Measurements from ENCODE around the gene HIVEP1. TPM values are rescaled to one million over a fixed set of nuclear protein-coding genes. Genes with fewer than 3 reads are reported as not detected.

The HIVEP1 gene
- total and polyA plus RNA-seq, 2 of the 13 experiments (the other 11 are each of a cell fraction or from before 2014, with no cell fraction given), result 7.4 to 9.9 TPM

- TF ChIP-seq SPEN (CRISPR knock-in tag; IDR thresholded peaks at IDR 0.05; ENCODE audit: low read depth) (no peak), DZIP1 (CRISPR knock-in tag; IDR thresholded peaks at IDR 0.05) (no peak), SETDB1 (CRISPR knock-in tag; IDR thresholded peaks at IDR 0.05; ENCODE audit: borderline replicate concordance) (no peak), LBX2 (CRISPR knock-in tag; IDR thresholded peaks at IDR 0.05; ENCODE audit: borderline replicate concordance) (no peak), ZNF512B (CRISPR knock-in tag; IDR thresholded peaks at IDR 0.05; ENCODE audit: borderline replicate concordance) (no peak), ZNF768 (CRISPR knock-in tag; IDR thresholded peaks at IDR 0.05) (no peak), ZNF407 (CRISPR knock-in tag; IDR thresholded peaks at IDR 0.05; ENCODE audit: not compliant biosample characterization) (no peak), ZBTB1 (CRISPR knock-in tag; IDR thresholded peaks at IDR 0.05; ENCODE audit: borderline replicate concordance) (no peak)
These were observed 43.8 kb upstream of the HIVEP1 start (continued) for GRCh38 chr6:11968241-11968806.

Measured in HepG2 (cell line).